HEK293T (cell line): ENCODE measurements around the gene CSNK2A1.

Experiments used
- ARNT ChIP-seq: fragments of 450-650 bp; IDR thresholded peaks from 2 replicates; pipeline ENCODE4 v1.6.1; 2017; ENCODE audit warnings: mild to moderate bottlenecking
- BHLHE40 ChIP-seq: fragments of 450-650 bp; IDR thresholded peaks from 2 replicates; pipeline ENCODE4 v1.6.1; 2016; ENCODE audit warnings: mild to moderate bottlenecking, moderate library complexity, borderline replicate concordance
- ELF4 ChIP-seq: fragments of 450-650 bp; IDR thresholded peaks from 2 replicates; pipeline ENCODE4 v1.6.1; 2017; ENCODE audit warnings: antibody characterized with exemption
- FOXA1 ChIP-seq: fragments of 450-650 bp; IDR thresholded peaks from 2 replicates; pipeline ENCODE4 v1.6.1; 2016; ENCODE audit warnings: mild to moderate bottlenecking
- FOXK2 ChIP-seq: fragments of 450-650 bp; IDR thresholded peaks from 2 replicates; pipeline ENCODE4 v1.6.1; 2016; ENCODE audit warnings: mild to moderate bottlenecking
- FOXM1 ChIP-seq: fragments of 450-650 bp; IDR thresholded peaks from 2 replicates; pipeline ENCODE4 v1.6.1; 2017; ENCODE audit warnings: mild to moderate bottlenecking, borderline replicate concordance
- HDGF ChIP-seq: fragments of 450-650 bp; IDR thresholded peaks from 2 replicates; pipeline ENCODE4 v1.6.1; 2017; ENCODE audit warnings: antibody characterized with exemption, borderline replicate concordance
- L3MBTL2 ChIP-seq: fragments of 450-650 bp; conservative IDR thresholded peaks from 2 replicates; pipeline ENCODE4 v1.6.1; 2016; ENCODE audit warnings: mild to moderate bottlenecking
- NFRKB ChIP-seq: fragments of 450-650 bp; IDR thresholded peaks from 2 replicates; pipeline ENCODE4 v1.6.1; 2016; ENCODE audit warnings: mild to moderate bottlenecking, moderate library complexity
- SP1 ChIP-seq: fragments of 450-650 bp; IDR thresholded peaks from 2 replicates; pipeline ENCODE4 v1.6.1; 2017
- SUZ12 ChIP-seq: fragments of 450-650 bp; IDR thresholded peaks from 2 replicates; pipeline ENCODE4 v1.6.1; 2016; ENCODE audit warnings: mild to moderate bottlenecking
- TARDBP ChIP-seq: fragments of 450-650 bp; IDR thresholded peaks from 2 replicates; pipeline ENCODE4 v1.6.1; 2016
- ZNF384 ChIP-seq: fragments of 450-650 bp; IDR thresholded peaks from 2 replicates; pipeline ENCODE4 v1.6.1; 2016
- TF ChIP-seq, protein P1 (sequence below): fragments of 450-650 bp; IDR thresholded peaks from 2 replicates; pipeline ENCODE4 v1.6.1; 2016

DNA sequence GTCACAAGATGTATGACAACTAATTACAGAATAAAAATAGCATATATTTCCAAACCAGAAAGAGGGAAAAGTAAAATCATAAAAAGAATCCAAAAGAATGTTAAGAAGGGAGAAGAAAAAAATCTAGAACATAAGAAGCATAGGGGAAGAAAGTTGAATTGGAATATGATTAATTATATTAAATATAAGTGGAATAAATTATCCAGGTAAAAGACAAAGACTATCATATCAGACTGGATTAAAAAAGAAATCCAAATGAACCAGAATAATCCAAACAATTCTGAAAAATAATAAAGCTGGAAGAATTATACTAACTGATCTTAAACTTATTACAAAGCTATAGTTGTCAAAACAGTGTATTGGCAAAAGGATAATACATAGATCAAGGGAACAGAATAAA lies 23.6 kb downstream of the CSNK2A1 start:
- TF ChIP-seq SUZ12 = no peak
- no peak for TF ChIP-seq ZNF384
- no peak for TF ChIP-seq ARNT
- TF ChIP-seq FOXM1 = no peak
- TF ChIP-seq TARDBP = no peak
- no peak for TF ChIP-seq SP1
- TF ChIP-seq BHLHE40 = no peak
- no peak for TF ChIP-seq FOXA1
- no peak for TF ChIP-seq HDGF
- TF ChIP-seq FOXK2 = no peak
- TF ChIP-seq ELF4 = no peak
- TF ChIP-seq L3MBTL2 = no peak
- TF ChIP-seq, protein P1, sequence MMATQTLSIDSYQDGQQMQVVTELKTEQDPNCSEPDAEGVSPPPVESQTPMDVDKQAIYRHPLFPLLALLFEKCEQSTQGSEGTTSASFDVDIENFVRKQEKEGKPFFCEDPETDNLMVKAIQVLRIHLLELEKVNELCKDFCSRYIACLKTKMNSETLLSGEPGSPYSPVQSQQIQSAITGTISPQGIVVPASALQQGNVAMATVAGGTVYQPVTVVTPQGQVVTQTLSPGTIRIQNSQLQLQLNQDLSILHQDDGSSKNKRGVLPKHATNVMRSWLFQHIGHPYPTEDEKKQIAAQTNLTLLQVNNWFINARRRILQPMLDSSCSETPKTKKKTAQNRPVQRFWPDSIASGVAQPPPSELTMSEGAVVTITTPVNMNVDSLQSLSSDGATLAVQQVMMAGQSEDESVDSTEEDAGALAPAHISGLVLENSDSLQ = no peak
- TF ChIP-seq NFRKB = no peak
